IPS DF 6.9 (cell line): Measurements from ENCODE around the gene PAIP2.

Source experiments
- DNase-seq: peaks from one replicate; pipeline ENCODE4 v3.0.0-alpha.2; 2013; ENCODE audit warnings: low read depth, low spot score
- H3K27ac ChIP-seq: one replicate; pipeline ENCODE4 v1.5.1; 2013; ENCODE audit warnings: low read length, control low read depth
- H3K27me3 ChIP-seq: 2 replicates; pipeline ENCODE4 v1.6.1; 2013; ENCODE audit warnings: mild to moderate bottlenecking, low read length; ENCODE audit not compliant: control insufficient read depth, insufficient read depth
- H3K36me3 ChIP-seq: 2 replicates; pipeline ENCODE4 v1.6.1; 2013; ENCODE audit warnings: low read length; ENCODE audit not compliant: control insufficient read depth, insufficient read depth
- H3K4me1 ChIP-seq: 2 replicates; pipeline ENCODE4 v1.6.1; 2013; ENCODE audit warnings: low read length; ENCODE audit not compliant: control insufficient read depth, insufficient read depth
- H3K4me3 ChIP-seq: 2 replicates; pipeline ENCODE4 v1.5.1; 2013; ENCODE audit warnings: mild to moderate bottlenecking, low read length
- H3K9me3 ChIP-seq: 2 replicates; pipeline ENCODE4 v1.6.1; 2013; ENCODE audit warnings: low read length, inconsistent platforms; ENCODE audit not compliant: control insufficient read depth, insufficient read depth
- WGBS: extraction: QIAGEN DNeasy Blood & Tissue Kit; methylation state at CpG from one replicate; pipeline ENCODE4 v1.1.7; 2013; ENCODE audit warnings: mixed read lengths, missing lambda C conversion rate; ENCODE audit not compliant: insufficient read length, insufficient coverage; 5-methylcytosine and 5-hydroxymethylcytosine counted together

The PAIP2 gene

GRCh38 chr5:139360384-139360783 lies 18.7 kb downstream of the PAIP2 start:
- Histone ChIP-seq H3K4me3 (no peak overlapping the region), H3K9me3 (no peaks in the 10 kb centered on the region), H3K36me3 (peaks cover 12% of the 10 kb centered on the region; the same call in 1 of the 2 replicates), H3K4me1 (no peaks in the 10 kb centered on the region), H3K27me3 (no peaks in the 10 kb centered on the region; the same call in 1 of the 2 replicates), H3K27ac (no peak overlapping the region)
- DNase-seq: no peak
- WGBS: no CpG with 5 or more reads among the region's 4 CpGs

GRCh38 chr5:139361835-139362429 lies 20.3 kb downstream of the PAIP2 start:
- no peaks in the 10 kb centered on the region for H3K9me3 ChIP-seq
- H3K4me3 ChIP-seq: no peak overlapping the region
- H3K27me3 ChIP-seq: no peaks in the 10 kb centered on the region; the same call in 1 of the 2 replicates
- H3K36me3 ChIP-seq: peaks cover 20% of the 10 kb centered on the region; the same call in 1 of the 2 replicates
- no peaks in the 10 kb centered on the region for H3K4me1 ChIP-seq
- WGBS: no CpG with 5 or more reads among the region's 6 CpGs
- no peak overlapping the region for H3K27ac ChIP-seq
- no peak for DNase-seq

GRCh38 chr5:139363937-139364336 lies 22.3 kb downstream of the PAIP2 start:
- no peak for DNase-seq
- Histone ChIP-seq H3K36me3 (peaks cover 20% of the 10 kb centered on the region; the same call in 1 of the 2 replicates), H3K4me3 (no peak overlapping the region), H3K27me3 (no peaks in the 10 kb centered on the region; the same call in 1 of the 2 replicates), H3K27ac (no peak overlapping the region), H3K9me3 (no peaks in the 10 kb centered on the region), H3K4me1 (no peaks in the 10 kb centered on the region)
- no CpG with 5 or more reads among the region's 2 CpGs for WGBS

- H3K27ac ChIP-seq: no peak overlapping the region
Observed at GRCh38 chr5:139364466-139364865, 22.8 kb downstream of the PAIP2 start.

GRCh38 chr5:139368613-139369012 lies 27.0 kb downstream of the PAIP2 start:
- WGBS: no CpG with 5 or more reads among the region's 2 CpGs
- DNase-seq: no peak
- no peaks in the 10 kb centered on the region for H3K27me3 ChIP-seq
- H3K4me3 ChIP-seq: no peak overlapping the region
- H3K9me3 ChIP-seq: no peaks in the 10 kb centered on the region
- peaks cover 22% of the 10 kb centered on the region; the same call in 1 of the 2 replicates for H3K36me3 ChIP-seq
- H3K27ac ChIP-seq: no peak overlapping the region
- no peaks in the 10 kb centered on the region for H3K4me1 ChIP-seq

More at GRCh38 chr5:139364466-139364865, 22.8 kb downstream of the PAIP2 start:
- no peaks in the 10 kb centered on the region; the same call in 1 of the 2 replicates for H3K27me3 ChIP-seq
- peaks cover 20% of the 10 kb centered on the region; the same call in 1 of the 2 replicates for H3K36me3 ChIP-seq
- no peaks in the 10 kb centered on the region for H3K4me1 ChIP-seq
- H3K9me3 ChIP-seq: no peaks in the 10 kb centered on the region
- WGBS: 100% methylated on average over 1 of the region's 2 CpGs
- DNase-seq: no peak
- H3K4me3 ChIP-seq: no peak overlapping the region

- no peaks in the 10 kb centered on the region for H3K27me3 ChIP-seq
- H3K36me3 ChIP-seq: peaks cover 16% of the 10 kb centered on the region; the same call in 1 of the 2 replicates
- no peaks in the 10 kb centered on the region for H3K9me3 ChIP-seq
- no peaks in the 10 kb centered on the region for H3K4me1 ChIP-seq
- no peak overlapping the region for H3K27ac ChIP-seq
- DNase-seq: no peak
- no peak overlapping the region for H3K4me3 ChIP-seq
- WGBS: no CpG with 5 or more reads among the region's 1 CpG
Observed at GRCh38 chr5:139369181-139369580, 27.5 kb downstream of the PAIP2 start.

- Histone ChIP-seq H3K4me1 (no peaks in the 10 kb centered on the region), H3K9me3 (no peaks in the 10 kb centered on the region), H3K27me3 (no peaks in the 10 kb centered on the region), H3K27ac (no peak overlapping the region), H3K36me3 (peaks cover 7% of the 10 kb centered on the region; the same call in 1 of the 2 replicates), H3K4me3 (no peak overlapping the region)
- no peak for DNase-seq
- no CpG with 5 or more reads among the region's 7 CpGs for WGBS
Observed at GRCh38 chr5:139371482-139372435, 30.1 kb downstream of the PAIP2 start.

- WGBS: no CpG with 5 or more reads among the region's 2 CpGs
- Histone ChIP-seq H3K4me1 (no peaks in the 10 kb centered on the region), H3K27me3 (no peaks in the 10 kb centered on the region), H3K4me3 (no peak overlapping the region), H3K9me3 (no peaks in the 10 kb centered on the region), H3K36me3 (peaks cover 6% of the 10 kb centered on the region; the same call in 1 of the 2 replicates), H3K27ac (no peak overlapping the region)
- DNase-seq: no peak
Observed at GRCh38 chr5:139374909-139375308, 33.3 kb downstream of the PAIP2 start.

GRCh38 chr5:139376364-139376763 lies 34.7 kb downstream of the PAIP2 start:
- no peak for DNase-seq
- WGBS: no CpG with 5 or more reads among the region's 7 CpGs
- H3K27me3 ChIP-seq: no peaks in the 10 kb centered on the region
- H3K36me3 ChIP-seq: peaks cover 4% of the 10 kb centered on the region; the same call in 1 of the 2 replicates
- H3K4me1 ChIP-seq: no peaks in the 10 kb centered on the region
- no peak overlapping the region for H3K27ac ChIP-seq
- no peaks in the 10 kb centered on the region for H3K9me3 ChIP-seq
- no peak overlapping the region for H3K4me3 ChIP-seq

- H3K4me3 ChIP-seq: no peak overlapping the region
- H3K27ac ChIP-seq: no peak overlapping the region
- H3K27me3 ChIP-seq: no peaks in the 10 kb centered on the region
- WGBS: no CpG with 5 or more reads among the region's 3 CpGs
- no peaks in the 10 kb centered on the region for H3K4me1 ChIP-seq
- H3K9me3 ChIP-seq: no peaks in the 10 kb centered on the region
- no peak for DNase-seq
- H3K36me3 ChIP-seq: 0 out of 2 replicates have a peak, but pooled peaks cover 2% of the 10 kb centered on the region
Observed at GRCh38 chr5:139377226-139377625, 35.6 kb downstream of the PAIP2 start.
